Measurements from ENCODE around the gene CTCFL. TPM values are rescaled to one million over a fixed set of nuclear protein-coding genes. Genes with fewer than 3 reads are reported as not detected.

Gene CTCFL
- total RNA-seq, 1 donor from 2014 or later: not detected

- no peak overlapping the region for H3K4me3 ChIP-seq
- H3K36me3 ChIP-seq: no peaks in the 10 kb centered on the region
- no peak for TF ChIP-seq CTCF (IDR thresholded peaks at IDR 0.05; ENCODE audit: borderline replicate concordance)
- no peak overlapping the region for H3K27ac ChIP-seq (replicated peaks)
- H3K27me3 ChIP-seq (ENCODE audit: low read depth): peaks cover 20% of the 10 kb centered on the region
- H3K9me3 ChIP-seq (replicated peaks): no peaks in the 10 kb centered on the region
- H3K4me1 ChIP-seq: peaks cover 11% of the 10 kb centered on the region
- intact Hi-C loops (cut with micrococcal nuclease): no loop called here
- no peak for DNase-seq
Observed at GRCh38 chr20:57481281-57481711, 43.6 kb downstream of the CTCFL start.

- peaks cover 20% of the 10 kb centered on the region for H3K27me3 ChIP-seq (ENCODE audit: low read depth)
- no peak overlapping the region for H3K27ac ChIP-seq (replicated peaks)
- TF ChIP-seq CTCF (IDR thresholded peaks at IDR 0.05; ENCODE audit: borderline replicate concordance): no peak
Observed at GRCh38 chr20:57480444-57481160, 44.3 kb downstream of the CTCFL start.

GRCh38 chr20:57479196-57479595 is 45.7 kb downstream of the CTCFL start:
- Histone ChIP-seq H3K27ac (replicated peaks) (no peak overlapping the region), H3K36me3 (no peaks in the 10 kb centered on the region), H3K4me1 (peaks cover 11% of the 10 kb centered on the region), H3K9me3 (replicated peaks) (no peaks in the 10 kb centered on the region), H3K27me3 (ENCODE audit: low read depth) (peaks cover 20% of the 10 kb centered on the region), H3K4me3 (no peak overlapping the region)
- TF ChIP-seq CTCF (IDR thresholded peaks at IDR 0.05; ENCODE audit: borderline replicate concordance): no peak
- intact Hi-C loops (cut with micrococcal nuclease): no loop called here
- no peak for DNase-seq

More at GRCh38 chr20:57480444-57481160, 44.3 kb downstream of the CTCFL start:
- H3K4me1 ChIP-seq: peaks cover 11% of the 10 kb centered on the region
- no peaks in the 10 kb centered on the region for H3K36me3 ChIP-seq
- no peaks in the 10 kb centered on the region for H3K9me3 ChIP-seq (replicated peaks)
- H3K4me3 ChIP-seq: peak overlapping the region; percentile 6
- no peak for DNase-seq
- intact Hi-C loops (cut with micrococcal nuclease): no loop called here

GRCh38 chr20:57478176-57478575 is 46.8 kb downstream of the CTCFL start:
- Histone ChIP-seq H3K27me3 (ENCODE audit: low read depth) (peaks cover 15% of the 10 kb centered on the region), H3K27ac (replicated peaks) (no peak overlapping the region), H3K4me3 (no peak overlapping the region), H3K9me3 (replicated peaks) (no peaks in the 10 kb centered on the region), H3K36me3 (no peaks in the 10 kb centered on the region), H3K4me1 (peaks cover 17% of the 10 kb centered on the region)
- intact Hi-C loops (cut with micrococcal nuclease): no loop called here
- no peak for DNase-seq
- no peak for TF ChIP-seq CTCF (IDR thresholded peaks at IDR 0.05; ENCODE audit: borderline replicate concordance)

- intact Hi-C loops (cut with micrococcal nuclease): no loop called here
- Histone ChIP-seq H3K27ac (replicated peaks) (no peak overlapping the region), H3K4me3 (no peak overlapping the region), H3K4me1 (peaks cover 19% of the 10 kb centered on the region), H3K36me3 (no peaks in the 10 kb centered on the region), H3K9me3 (replicated peaks) (no peaks in the 10 kb centered on the region), H3K27me3 (ENCODE audit: low read depth) (peaks cover 19% of the 10 kb centered on the region)
- DNase-seq: no peak
- no peak for TF ChIP-seq CTCF (IDR thresholded peaks at IDR 0.05; ENCODE audit: borderline replicate concordance)
Observed at GRCh38 chr20:57476641-57477461, 48.1 kb downstream of the CTCFL start.
